ELR (cell line): ENCODE data around the gene KCNQ1.

Experiments
- DNase-seq: peaks from one replicate; pipeline ENCODE4 v3.0.0-alpha.2; 2015; ENCODE audit warnings: low read depth

KCNQ1 gene

GRCh38 chr11:2551131-2551530 is 106.3 kb downstream of the KCNQ1 start:
- DNase-seq: no peak

DNA sequence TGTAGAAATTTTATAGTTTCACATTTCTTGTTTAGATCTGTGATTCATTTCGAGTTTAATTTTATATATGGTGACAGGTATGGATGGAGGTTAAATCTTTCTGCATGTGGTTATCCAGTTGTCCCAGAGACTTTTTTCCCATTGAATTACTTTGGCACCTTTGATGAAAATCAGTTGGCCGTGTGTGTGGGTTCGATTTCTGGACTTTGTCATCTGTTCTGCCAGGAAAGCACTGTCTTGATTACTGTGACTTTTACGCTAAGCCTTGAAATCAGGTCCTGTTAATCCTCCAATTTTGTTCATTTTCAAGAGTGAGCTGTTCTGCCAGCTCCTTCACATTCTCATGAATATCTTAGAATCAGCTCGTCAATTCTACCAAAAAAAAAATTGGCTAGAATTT is 107.4 kb downstream of the KCNQ1 start:
- no peak for DNase-seq

DNA sequence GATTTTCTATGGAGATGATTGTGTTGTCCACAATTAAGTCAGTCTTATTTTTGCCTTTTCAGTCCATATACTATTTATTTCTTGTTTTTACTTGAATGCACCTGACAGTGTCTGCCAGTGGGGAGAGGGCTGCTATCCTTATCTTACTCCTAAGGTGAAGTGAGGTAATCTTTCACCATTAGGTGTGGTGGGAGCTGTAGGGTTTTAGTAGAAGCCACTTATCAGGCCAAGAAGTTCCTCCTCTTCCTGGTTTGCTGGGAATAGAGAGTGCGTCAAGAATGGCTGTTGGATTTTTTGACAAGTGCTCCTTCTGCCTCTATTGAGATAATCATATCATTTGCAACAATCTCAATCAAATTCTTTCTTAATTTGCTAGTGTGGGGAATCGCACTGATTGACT is 108.4 kb downstream of the KCNQ1 start:
- DNase-seq: no peak

DNA sequence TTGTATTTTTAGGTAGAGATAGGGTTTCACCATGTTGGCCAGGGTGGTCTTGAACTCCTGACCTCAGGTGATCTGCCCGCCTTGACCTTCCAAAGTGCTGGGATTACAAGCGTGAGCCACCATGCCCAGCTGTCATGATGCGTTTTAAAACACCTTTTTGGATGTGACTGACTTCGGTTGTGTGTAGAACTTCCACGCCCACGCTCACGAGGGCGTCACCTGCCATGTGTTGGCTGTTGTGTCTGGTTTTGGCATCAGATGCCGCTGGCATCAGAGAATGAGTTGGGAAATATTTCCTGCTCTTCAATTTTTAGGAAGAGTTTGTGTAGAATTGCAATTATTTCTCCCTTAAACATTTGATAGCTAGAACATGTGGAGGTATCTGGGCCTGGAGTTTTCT is 109.1 kb downstream of the KCNQ1 start:
- no peak for DNase-seq

GRCh38 chr11:2554338-2555207 is 109.8 kb downstream of the KCNQ1 start:
- no peak for DNase-seq

DNA sequence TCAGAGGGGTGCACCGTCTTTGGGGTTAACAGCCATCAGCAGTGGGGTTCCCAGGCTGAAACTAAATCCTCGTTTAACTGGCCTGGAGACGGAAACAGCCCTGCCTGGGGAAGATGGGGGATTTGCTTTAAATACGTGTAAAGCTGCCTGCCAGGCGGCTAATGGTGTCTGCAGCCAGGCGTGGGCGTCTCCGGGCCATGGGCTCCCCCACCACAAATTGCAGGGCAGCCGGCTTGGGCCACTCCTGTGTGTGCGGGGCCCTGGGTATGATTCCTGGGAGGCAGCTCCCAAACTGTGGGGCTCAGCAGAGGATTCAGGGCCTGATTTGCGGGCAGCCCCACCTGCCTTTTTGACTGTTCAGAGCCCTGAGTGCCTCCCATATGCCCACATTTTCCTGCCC is 110.5 kb downstream of the KCNQ1 start:
- no peak for DNase-seq

GRCh38 chr11:2555891-2556290 is 111.1 kb downstream of the KCNQ1 start:
- DNase-seq: no peak

- DNase-seq: no peak
Measured at GRCh38 chr11:2557381-2557780, 112.6 kb downstream of the KCNQ1 start.

GRCh38 chr11:2558397-2558796 is 113.6 kb downstream of the KCNQ1 start:
- DNase-seq: no peak

GRCh38 chr11:2558861-2559526 is 114.2 kb downstream of the KCNQ1 start:
- DNase-seq: no peak

DNA sequence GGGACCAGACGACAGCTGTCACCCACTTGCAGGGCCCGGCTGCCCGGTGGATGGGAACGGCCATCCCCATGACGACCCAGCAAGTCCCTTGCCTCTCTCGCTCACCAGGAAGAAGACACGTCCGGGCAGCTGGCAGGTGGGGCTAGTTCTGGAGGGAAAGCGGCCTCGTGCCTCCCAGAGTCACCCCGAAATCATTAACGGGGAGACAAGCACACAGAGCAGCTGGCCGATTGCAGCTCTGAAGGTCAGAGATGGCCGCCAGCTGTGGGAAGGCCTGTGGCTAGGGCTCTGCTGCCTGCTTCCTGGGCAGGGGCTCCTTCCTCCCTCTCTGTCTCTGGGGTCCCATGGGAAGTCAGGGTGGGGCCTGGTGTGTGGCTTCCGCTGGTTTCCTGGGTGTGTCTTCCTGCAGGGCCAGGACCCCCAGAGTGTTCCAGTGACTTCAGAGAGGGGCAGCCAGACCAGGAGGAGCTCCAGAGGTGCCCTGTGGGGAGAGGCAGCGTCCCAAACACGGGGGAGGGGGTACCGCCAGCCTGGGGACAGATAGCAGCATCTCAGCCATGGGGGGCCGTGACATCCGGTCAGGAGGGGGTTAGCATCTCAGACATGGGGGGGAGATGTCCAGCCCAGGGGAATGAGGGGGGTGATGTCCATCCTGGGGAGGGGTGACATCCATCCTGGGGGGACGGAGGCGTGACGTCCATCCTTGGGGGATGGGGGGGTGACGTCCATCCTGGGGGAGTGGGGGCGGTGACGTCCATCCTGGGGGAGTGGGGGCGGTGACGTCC is 114.9 kb downstream of the KCNQ1 start:
- no peak for DNase-seq

- no peak for DNase-seq
Measured at GRCh38 chr11:2561696-2562581, 117.1 kb downstream of the KCNQ1 start.

DNA sequence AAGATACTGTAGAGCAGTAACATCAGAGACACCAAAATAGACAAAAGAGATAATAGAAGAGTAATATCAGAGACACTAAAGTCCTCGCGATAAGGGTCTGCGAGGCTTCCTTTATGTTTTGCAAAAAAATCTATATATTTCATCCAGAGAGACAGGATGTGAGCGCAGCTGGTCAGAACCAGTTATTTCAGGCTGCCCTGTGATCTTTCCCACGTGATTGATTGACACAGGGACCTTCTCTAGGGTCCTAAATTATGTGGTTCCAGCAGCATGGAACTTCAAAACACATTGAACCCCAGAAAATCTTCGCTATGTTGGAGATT is 118.0 kb downstream of the KCNQ1 start:
- DNase-seq: no peak

- DNase-seq: no peak
Measured at GRCh38 chr11:2563213-2564007, 118.6 kb downstream of the KCNQ1 start.

DNA sequence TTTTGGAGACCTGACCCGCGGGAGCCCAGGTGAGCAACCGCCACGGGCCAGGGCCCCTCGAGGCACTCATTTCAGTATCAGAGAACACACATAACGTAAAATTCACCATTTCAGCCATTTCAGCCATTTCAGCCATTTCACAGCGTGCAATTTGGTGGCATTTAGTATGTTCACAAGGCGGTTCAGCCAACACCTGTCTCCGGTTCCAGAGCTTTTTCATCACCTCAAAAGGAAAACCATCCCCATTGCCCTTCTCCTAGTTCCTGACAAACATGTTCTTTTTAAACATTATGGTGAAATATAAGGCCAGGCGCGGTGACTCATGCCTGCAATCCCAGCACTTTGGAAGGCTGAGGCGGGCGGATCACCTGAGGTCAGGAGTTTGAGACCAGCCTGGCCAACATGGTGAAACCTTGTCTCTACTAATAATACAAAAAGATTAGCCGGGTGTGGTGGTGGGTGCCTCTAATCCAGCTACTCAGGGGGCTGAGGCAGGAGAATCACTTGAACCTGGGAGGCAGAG is 119.3 kb downstream of the KCNQ1 start:
- DNase-seq: no peak

DNA sequence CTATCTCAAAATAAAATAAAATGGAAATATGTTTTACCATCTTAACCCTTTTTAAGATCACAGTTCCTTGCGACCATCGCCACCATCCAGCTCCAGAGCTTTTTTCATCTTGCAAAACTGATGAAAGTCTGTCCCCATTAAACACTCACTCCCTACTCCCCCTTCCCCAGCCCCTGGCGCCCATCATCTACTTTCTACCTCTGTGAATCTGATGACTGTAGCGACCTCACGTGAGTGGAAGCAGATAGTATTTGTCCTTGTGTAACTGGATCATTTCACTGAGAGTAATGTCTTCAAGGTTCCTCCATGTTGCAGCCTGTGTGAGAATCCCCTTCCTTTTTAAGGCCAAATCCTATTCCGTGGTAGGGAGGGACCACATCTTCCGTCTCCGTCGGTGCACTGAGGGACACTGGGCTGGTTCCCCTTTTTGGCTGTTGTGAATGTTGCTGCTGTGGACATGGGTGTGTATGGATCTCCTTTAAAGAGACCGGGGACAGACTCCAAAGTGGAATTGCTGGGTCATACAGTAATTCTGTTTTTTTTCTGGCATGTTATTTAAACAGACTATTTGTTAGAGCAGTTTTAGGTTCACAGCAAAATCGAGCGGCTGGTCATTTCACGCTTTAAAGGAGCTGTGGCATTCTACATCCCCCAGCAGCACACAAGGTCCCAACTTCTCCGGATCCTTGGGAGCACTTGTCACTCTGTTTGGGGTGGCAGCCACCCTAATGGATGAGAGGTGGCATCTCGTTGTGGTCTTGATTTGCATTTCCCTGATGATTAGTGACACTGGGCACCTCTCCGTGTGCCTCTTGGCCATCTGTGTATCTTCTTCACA is 120.0 kb downstream of the KCNQ1 start:
- no peak for DNase-seq

DNA sequence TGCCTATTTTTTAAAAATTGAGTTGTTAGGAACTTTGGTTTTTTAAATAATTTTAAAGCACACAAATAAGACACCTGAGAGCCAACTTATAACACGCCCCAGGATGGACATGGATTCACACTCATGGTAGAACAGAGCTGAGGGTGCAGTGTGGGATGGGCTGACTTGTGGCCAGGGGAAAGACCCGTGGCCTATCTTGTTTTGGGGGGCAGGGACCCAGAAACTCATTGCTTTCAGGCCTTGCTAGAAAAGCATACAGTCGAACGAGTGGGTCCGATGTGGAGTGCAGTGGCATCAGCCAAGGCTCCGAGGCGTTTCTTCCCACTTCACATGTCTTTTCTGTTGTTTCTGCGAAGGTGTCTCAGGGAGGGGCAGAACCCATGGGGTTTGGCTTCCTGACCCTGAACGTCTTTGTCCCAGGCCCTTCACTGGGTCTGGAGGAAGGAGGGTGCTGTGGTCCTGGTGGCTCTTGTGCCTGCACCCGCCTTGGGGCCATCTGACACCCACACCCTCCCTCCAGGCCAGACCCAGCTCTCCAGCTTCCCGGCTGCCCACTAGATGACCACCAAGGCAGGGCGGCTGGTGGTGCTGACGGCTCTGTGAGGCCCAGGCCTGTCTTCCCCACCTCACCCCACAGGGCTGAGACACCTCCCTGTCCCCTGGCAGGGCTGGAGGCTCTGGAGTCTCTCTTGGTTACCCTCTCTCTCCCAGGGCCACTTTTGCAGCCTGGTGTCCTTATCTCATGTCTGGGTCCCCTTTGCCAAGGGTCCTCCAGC is 120.8 kb downstream of the KCNQ1 start:
- no peak for DNase-seq

- no peak for DNase-seq
Measured at GRCh38 chr11:2566223-2567025, 121.6 kb downstream of the KCNQ1 start.
